HUES6 (cell line): Measurements from ENCODE around the gene METTL14.

Source experiments
- H3K27ac ChIP-seq: 2 replicates; pipeline ENCODE4 v1.7.0; 2013; ENCODE audit warnings: low read depth, mild to moderate bottlenecking, low read length, inconsistent platforms
- H3K27me3 ChIP-seq: 2 replicates; pipeline ENCODE4 v1.6.1; 2013; ENCODE audit warnings: low read length; ENCODE audit not compliant: control insufficient read depth, insufficient read depth
- H3K36me3 ChIP-seq: 2 replicates; pipeline ENCODE4 v1.6.1; 2013; ENCODE audit warnings: low read length; ENCODE audit not compliant: control insufficient read depth, insufficient read depth
- H3K4me1 ChIP-seq: 2 replicates; pipeline ENCODE4 v1.6.1; 2013; ENCODE audit warnings: low read length; ENCODE audit not compliant: control insufficient read depth, insufficient read depth
- H3K4me3 ChIP-seq: 2 replicates; pipeline ENCODE4 v1.5.1; 2013; ENCODE audit warnings: low read depth, low read length
- H3K9ac ChIP-seq: one replicate; pipeline ENCODE4 v1.6.1; 2013; ENCODE audit warnings: mild to moderate bottlenecking, low read length
- H3K9me3 ChIP-seq: 2 replicates; pipeline ENCODE4 v1.6.1; 2013; ENCODE audit warnings: low read depth, low read length; ENCODE audit not compliant: control insufficient read depth, insufficient read depth

Gene METTL14

DNA sequence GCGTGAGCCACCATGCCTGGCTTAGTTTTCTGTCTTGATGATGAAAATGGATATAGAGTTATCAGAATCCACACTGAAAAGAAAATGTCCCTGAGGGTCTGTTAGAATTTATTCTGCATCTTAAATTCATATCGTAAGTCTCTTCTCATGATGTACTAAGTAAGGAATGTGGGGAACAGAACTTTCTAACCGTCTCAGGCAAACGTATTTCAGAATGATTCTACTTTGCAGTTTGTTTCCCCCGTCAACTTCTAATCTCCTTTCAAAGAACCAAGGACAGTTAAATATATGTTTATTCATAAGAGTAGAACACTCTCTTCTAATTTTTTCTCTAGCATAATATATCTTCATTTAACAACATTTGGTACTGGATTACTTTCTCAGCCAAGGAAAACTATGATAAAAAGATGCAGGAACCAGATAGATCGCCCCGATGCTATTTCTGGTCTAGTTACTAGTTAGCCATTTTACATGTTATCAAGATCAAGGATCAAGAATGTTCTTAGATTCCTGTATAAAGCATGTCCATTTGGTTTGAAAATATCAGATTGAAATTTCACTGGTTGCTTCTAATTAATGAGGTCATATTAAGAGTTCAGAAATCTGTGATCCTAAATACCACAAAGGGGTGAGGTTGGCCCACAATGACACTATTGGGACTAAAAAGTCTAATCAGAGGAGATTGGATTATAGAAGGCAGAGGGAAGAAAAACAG, 49.5 kb downstream of the METTL14 start:
- H3K4me1 ChIP-seq = no peaks in the 10 kb centered on the region
- H3K27me3 ChIP-seq = no peaks in the 10 kb centered on the region
- H3K4me3 ChIP-seq = no peak overlapping the region
- H3K27ac ChIP-seq = no peak overlapping the region
- H3K36me3 ChIP-seq = peaks cover 80% of the 10 kb centered on the region
- no peak overlapping the region for H3K9ac ChIP-seq
- no peaks in the 10 kb centered on the region for H3K9me3 ChIP-seq

DNA sequence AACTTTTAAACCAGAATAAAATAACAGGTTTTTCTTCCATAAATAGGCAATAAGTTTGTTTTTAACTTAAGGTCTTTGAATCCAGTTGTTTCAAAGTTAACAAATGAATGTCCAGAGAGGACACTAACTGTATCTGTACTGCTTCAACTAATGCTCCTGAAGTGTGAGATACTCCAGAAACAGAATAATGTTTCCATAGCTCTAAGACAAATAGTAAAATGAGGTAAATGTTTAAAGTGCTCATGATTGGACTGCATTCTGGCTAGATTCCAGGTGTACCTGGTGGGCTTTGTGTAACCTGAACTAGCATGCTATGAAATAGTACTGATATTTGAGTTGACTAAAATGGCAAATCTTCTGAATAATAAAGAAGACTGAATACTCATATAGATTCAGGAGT, 51.7 kb downstream of the METTL14 start:
- Histone ChIP-seq H3K9me3 (no peaks in the 10 kb centered on the region), H3K9ac (no peak overlapping the region), H3K4me3 (no peak overlapping the region), H3K36me3 (peaks cover 73% of the 10 kb centered on the region), H3K4me1 (no peaks in the 10 kb centered on the region), H3K27ac (no peak overlapping the region), H3K27me3 (no peaks in the 10 kb centered on the region)

DNA sequence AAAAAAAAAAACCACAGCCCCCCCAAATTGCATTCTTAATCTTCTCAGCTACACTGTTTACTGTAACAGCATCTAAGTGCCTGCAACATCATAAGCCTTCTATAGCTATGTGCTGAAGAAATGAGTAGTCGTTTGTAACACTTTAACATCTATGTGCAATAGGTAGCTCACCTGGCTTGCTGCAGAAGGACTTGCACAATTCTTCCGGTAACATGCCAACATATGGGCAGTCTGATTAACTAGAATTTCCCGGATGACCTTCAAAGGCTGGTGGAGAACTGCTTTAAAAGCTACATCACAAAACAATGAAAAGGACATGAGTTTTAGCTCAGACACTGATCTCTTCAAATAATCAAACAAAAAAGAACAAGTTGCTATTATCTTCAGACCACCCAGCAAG, 52.9 kb downstream of the METTL14 start:
- Histone ChIP-seq H3K4me3 (no peak overlapping the region), H3K4me1 (no peaks in the 10 kb centered on the region), H3K9ac (no peak overlapping the region), H3K9me3 (no peaks in the 10 kb centered on the region), H3K36me3 (peaks cover 75% of the 10 kb centered on the region), H3K27ac (no peak overlapping the region), H3K27me3 (no peaks in the 10 kb centered on the region)

DNA sequence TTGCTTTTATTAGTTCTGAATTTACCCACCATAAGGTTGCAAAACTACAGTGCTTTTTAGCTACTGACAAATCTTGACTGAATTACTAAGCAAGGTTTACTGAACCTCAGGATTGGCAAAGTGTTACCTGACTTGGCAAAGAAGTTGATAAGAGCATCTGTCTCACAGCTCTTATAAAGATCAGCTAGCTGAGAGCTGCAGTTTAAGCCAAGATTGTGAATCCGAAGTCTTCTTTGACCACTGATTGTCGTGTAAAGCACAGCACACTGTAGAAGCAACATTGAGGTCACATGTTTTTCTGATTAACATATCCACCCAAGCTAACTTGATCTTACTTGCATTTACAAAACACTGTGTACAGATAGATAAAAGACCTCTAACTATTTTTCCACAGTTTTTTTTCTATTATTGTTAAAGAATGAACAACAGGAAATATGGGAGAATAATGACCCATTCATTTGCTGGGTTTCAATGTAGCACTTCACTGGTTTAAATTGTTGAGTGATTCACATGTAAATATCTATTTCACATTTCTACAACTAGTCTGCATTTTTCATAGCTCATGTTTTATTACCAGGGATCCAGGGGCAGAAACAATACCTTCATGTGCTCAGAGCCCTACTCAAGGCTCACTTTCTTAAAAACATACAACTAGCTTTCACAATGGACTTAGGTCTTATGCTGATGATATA, 54.0 kb downstream of the METTL14 start:
- Histone ChIP-seq H3K4me3 (no peak overlapping the region), H3K9me3 (no peaks in the 10 kb centered on the region), H3K4me1 (no peaks in the 10 kb centered on the region), H3K27me3 (no peaks in the 10 kb centered on the region), H3K27ac (no peak overlapping the region), H3K36me3 (peaks cover 78% of the 10 kb centered on the region), H3K9ac (no peak overlapping the region)

DNA sequence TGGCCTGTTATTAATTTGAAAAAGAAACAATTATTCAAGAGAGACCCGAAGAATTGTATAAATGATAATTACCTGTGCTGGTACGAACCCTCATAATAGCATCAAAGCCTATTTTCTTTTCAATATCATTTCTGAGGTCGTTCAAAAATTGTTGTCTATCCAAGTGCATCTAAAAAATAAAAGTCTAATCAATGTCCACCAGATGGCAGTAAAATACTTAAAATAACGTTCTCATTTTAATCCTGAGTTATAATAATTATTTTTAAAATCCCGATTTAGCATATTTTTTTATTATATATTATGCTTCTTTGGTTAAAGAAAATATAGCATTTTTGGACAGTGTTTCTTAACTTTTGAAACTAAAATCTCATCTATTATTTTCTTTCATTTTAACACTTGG, 55.7 kb downstream of the METTL14 start:
- Histone ChIP-seq H3K9ac (no peak overlapping the region), H3K36me3 (peaks cover 87% of the 10 kb centered on the region), H3K27me3 (no peaks in the 10 kb centered on the region), H3K27ac (no peak overlapping the region), H3K9me3 (no peaks in the 10 kb centered on the region), H3K4me1 (no peaks in the 10 kb centered on the region), H3K4me3 (no peak overlapping the region)

DNA sequence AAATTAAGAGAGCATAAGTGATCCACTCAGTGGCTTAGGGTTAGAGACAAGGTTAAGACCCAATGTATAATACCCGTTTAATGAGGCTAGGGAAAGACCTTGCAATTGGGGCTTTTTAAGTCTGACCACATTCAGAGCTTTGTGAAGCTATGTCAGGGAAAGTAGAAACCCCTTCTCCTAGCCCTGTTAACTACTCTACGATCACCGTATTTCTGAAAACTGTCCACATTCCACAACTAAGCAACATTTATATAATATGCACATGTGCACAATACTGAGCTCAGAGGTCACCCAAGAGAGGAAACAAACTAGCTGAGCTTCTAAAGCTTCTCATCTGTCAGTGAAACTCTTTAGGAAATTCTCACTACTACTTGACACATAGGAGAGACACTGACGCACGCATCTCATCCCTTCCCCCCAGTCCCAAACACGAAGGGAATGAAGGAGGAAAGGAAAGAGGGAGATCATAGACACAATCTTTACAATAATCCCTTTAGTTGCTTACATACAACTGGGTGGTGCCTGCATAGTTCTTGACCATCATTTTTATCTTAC, 56.2 kb downstream of the METTL14 start:
- Histone ChIP-seq H3K4me3 (no peak overlapping the region), H3K27me3 (no peaks in the 10 kb centered on the region), H3K9ac (no peak overlapping the region), H3K4me1 (no peaks in the 10 kb centered on the region), H3K36me3 (peaks cover 82% of the 10 kb centered on the region), H3K9me3 (no peaks in the 10 kb centered on the region), H3K27ac (no peak overlapping the region)

DNA sequence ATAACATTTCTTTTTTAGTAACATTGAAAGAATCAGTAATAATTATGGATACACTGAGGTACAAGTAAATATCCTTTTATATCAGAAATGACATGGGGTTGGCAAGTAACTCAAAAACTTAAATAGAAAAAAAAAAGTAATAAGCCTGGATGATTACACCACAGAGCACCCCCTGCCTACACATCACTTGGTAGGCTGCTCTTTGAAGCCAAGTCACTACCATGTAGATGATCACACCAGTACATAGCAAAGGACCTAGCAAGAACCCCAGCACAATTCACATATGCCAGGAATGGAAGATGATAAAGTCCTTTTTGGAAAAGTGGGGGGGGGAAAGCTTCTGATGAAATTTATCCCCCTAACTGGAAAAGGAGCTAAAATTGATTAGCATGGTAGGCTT, 56.9 kb downstream of the METTL14 start:
- no peak overlapping the region for H3K9ac ChIP-seq
- H3K4me3 ChIP-seq = no peak overlapping the region
- H3K27me3 ChIP-seq = no peaks in the 10 kb centered on the region
- no peaks in the 10 kb centered on the region for H3K9me3 ChIP-seq
- no peaks in the 10 kb centered on the region for H3K4me1 ChIP-seq
- no peak overlapping the region for H3K27ac ChIP-seq
- peaks cover 78% of the 10 kb centered on the region for H3K36me3 ChIP-seq

GRCh38 chr4:118743867-118744266, 58.7 kb downstream of the METTL14 start:
- H3K4me1 ChIP-seq = no peaks in the 10 kb centered on the region
- peaks cover 66% of the 10 kb centered on the region for H3K36me3 ChIP-seq
- H3K27me3 ChIP-seq = no peaks in the 10 kb centered on the region
- no peak overlapping the region for H3K4me3 ChIP-seq
- no peak overlapping the region for H3K27ac ChIP-seq
- H3K9ac ChIP-seq = no peak overlapping the region
- no peaks in the 10 kb centered on the region for H3K9me3 ChIP-seq

- Histone ChIP-seq H3K4me1 (no peaks in the 10 kb centered on the region), H3K27me3 (no peaks in the 10 kb centered on the region), H3K9ac (no peak overlapping the region), H3K27ac (no peak overlapping the region), H3K36me3 (peaks cover 64% of the 10 kb centered on the region), H3K4me3 (no peak overlapping the region), H3K9me3 (no peaks in the 10 kb centered on the region)
These were observed 60.2 kb downstream of the METTL14 start for GRCh38 chr4:118745357-118745756.

DNA sequence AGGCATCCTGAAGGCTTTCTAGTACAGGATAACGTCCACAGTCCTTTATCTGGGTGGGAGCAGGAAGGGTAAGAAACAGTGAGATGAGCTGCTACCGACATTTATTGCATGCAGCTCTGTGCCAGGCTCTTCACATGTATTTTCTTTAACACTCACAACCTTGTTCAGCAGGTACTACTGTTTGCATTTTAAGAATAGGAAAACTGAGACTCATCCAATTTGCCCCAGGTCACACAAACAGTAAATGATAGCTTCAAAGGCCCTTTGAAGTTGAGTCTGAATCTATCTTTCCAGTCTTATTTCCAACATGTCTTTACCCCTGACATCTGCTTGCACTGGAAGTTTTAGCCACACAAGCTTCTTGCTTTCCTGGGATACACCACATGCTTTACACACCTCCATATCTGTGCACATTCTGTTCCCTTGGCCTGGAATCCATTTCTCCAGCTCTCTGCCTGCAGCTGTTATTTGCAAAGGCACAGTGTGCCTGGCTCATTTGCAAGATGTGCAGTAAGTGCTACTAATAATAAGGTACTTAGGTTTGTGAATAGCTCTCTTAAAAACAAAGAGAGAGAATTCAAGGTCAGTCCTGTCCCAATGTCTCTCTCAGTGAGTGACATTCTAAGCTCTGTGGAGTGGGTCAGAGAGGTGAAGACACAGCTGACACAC, 61.2 kb downstream of the METTL14 start:
- Histone ChIP-seq H3K27ac (no peak overlapping the region), H3K4me1 (no peaks in the 10 kb centered on the region), H3K27me3 (no peaks in the 10 kb centered on the region), H3K4me3 (no peak overlapping the region), H3K9ac (no peak overlapping the region), H3K36me3 (peaks cover 69% of the 10 kb centered on the region), H3K9me3 (no peaks in the 10 kb centered on the region)
